HG03520 (cell line): ENCODE data around the gene FADS1.

Source experiments
- ATAC-seq: cut with Tn5 transposase; IDR thresholded peaks from one replicate; pipeline ENCODE4 v1.9.1; 2021; ENCODE audit warnings: mild to moderate bottlenecking, moderate library complexity; ENCODE audit not compliant: unreplicated experiment

The FADS1 gene

GRCh38 chr11:61762798-61763197, 54.0 kb downstream of the FADS1 start:
- no peak for ATAC-seq

- no peak for ATAC-seq
Measured at GRCh38 chr11:61762223-61762615, 54.6 kb downstream of the FADS1 start.

- no peak for ATAC-seq
Measured at GRCh38 chr11:61761440-61762222, 55.2 kb downstream of the FADS1 start.

- no peak for ATAC-seq
Measured at GRCh38 chr11:61760946-61761345, 55.9 kb downstream of the FADS1 start.

GRCh38 chr11:61757213-61757862, 59.5 kb downstream of the FADS1 start:
- ATAC-seq: no peak

GRCh38 chr11:61756452-61757212, 60.2 kb downstream of the FADS1 start:
- no peak for ATAC-seq

GRCh38 chr11:61756147-61756451, 60.7 kb downstream of the FADS1 start:
- no peak for ATAC-seq

- no peak for ATAC-seq
Measured at GRCh38 chr11:61754534-61755482, 62.0 kb downstream of the FADS1 start.

GRCh38 chr11:61753672-61754071, 63.1 kb downstream of the FADS1 start:
- ATAC-seq: no peak

GRCh38 chr11:61752925-61753521, 63.8 kb downstream of the FADS1 start:
- no peak for ATAC-seq

GRCh38 chr11:61752117-61752924, 64.5 kb downstream of the FADS1 start, which contains the start of gene MYRF:
Gene MYRF (plus strand): TSS chr11:61752636. CDS start chr11:61752745, 109 bp downstream.
- no peak for ATAC-seq

GRCh38 chr11:61751384-61751783, 65.4 kb downstream of the FADS1 start:
- no peak for ATAC-seq

- no peak for ATAC-seq
Measured at GRCh38 chr11:61750631-61751273, 66.1 kb downstream of the FADS1 start.
